ENCODE measurements around the gene TTC13. TPM values are rescaled to one million over a fixed set of nuclear protein-coding genes. Genes with fewer than 3 reads are reported as not detected.

TTC13 gene
- total RNA-seq, 1 experiment from 2014 or later, result 11.2 TPM

DNA sequence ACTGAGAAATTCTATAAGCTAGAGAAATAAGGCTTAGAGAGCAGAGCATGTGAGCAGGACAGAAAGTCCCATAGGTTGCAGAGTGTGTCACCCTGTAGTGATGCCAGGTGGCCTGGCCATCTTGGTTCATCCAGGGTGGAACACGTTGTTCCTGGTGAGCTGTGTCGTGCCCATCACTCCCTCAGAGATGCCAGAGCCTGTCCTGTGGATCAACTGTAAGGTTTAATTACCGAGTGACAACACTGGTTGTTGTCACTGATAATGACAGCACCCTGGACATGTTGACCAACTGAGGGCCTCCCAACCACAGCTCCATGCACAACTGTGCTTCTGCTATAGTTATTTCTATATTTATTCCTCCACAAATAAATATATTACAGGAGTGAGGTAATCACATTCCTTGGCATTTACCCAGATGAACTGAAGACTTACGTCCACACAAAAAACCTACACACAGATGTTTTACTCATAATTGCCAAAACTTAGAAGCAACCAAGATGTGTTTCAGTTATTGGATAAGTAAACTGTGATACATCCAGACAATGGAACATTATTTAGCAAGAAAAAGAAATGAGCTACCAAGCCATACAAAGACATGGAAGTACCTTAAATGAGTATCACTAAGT, 116.6 kb downstream of the TTC13 start:
- no peak for DNase-seq
- Histone ChIP-seq H3K4me3 (ENCODE audit: low read length) (no peak overlapping the region), H3K9ac (ENCODE audit: low read length) (no peak overlapping the region), H4K20me1 (ENCODE audit: insufficient read depth, low read depth, low read length) (peaks cover 12% of the 10 kb centered on the region; the same call in 1 of the 2 replicates), H3K27ac (ENCODE audit: low read length) (no peak overlapping the region), H2AFZ (ENCODE audit: low read length) (no peak overlapping the region), H3K9me3 (ENCODE audit: low read length) (no peaks in the 10 kb centered on the region), H3K4me1 (ENCODE audit: low read length) (no peaks in the 10 kb centered on the region), H3K27me3 (ENCODE audit: low read length) (no peaks in the 10 kb centered on the region), H3K36me3 (ENCODE audit: insufficient read depth, low read length) (no peaks in the 10 kb centered on the region), H3K4me2 (ENCODE audit: low read depth, low read length, poor library complexity, severe bottlenecking) (no peak overlapping the region), H3K9me2 (replicated peaks; ENCODE audit: insufficient read depth, low read length) (no peaks in the 10 kb centered on the region), H3K79me2 (ENCODE audit: low read length) (no peaks in the 10 kb centered on the region)

- Histone ChIP-seq H3K9ac (ENCODE audit: low read length) (no peak overlapping the region), H3K9me3 (ENCODE audit: low read length) (no peaks in the 10 kb centered on the region), H3K36me3 (ENCODE audit: insufficient read depth, low read length) (no peaks in the 10 kb centered on the region), H4K20me1 (ENCODE audit: insufficient read depth, low read depth, low read length) (peaks cover 12% of the 10 kb centered on the region; the same call in 1 of the 2 replicates), H3K27me3 (ENCODE audit: low read length) (no peaks in the 10 kb centered on the region), H3K9me2 (replicated peaks; ENCODE audit: insufficient read depth, low read length) (no peaks in the 10 kb centered on the region), H2AFZ (ENCODE audit: low read length) (no peak overlapping the region), H3K4me3 (ENCODE audit: low read length) (no peak overlapping the region), H3K27ac (ENCODE audit: low read length) (no peak overlapping the region), H3K4me1 (ENCODE audit: low read length) (no peaks in the 10 kb centered on the region), H3K79me2 (ENCODE audit: low read length) (no peaks in the 10 kb centered on the region), H3K4me2 (ENCODE audit: low read depth, low read length, poor library complexity, severe bottlenecking) (no peak overlapping the region)
- DNase-seq, result no peak
Observed at GRCh38 chr1:230861489-230861888, 117.2 kb downstream of the TTC13 start.

- Histone ChIP-seq H3K4me3 (ENCODE audit: low read length) (no peak overlapping the region), H3K4me2 (ENCODE audit: low read depth, low read length, poor library complexity, severe bottlenecking) (no peak overlapping the region), H3K9me3 (ENCODE audit: low read length) (no peaks in the 10 kb centered on the region), H2AFZ (ENCODE audit: low read length) (no peak overlapping the region), H3K9ac (ENCODE audit: low read length) (no peak overlapping the region), H3K27ac (ENCODE audit: low read length) (no peak overlapping the region), H3K4me1 (ENCODE audit: low read length) (no peaks in the 10 kb centered on the region), H3K9me2 (replicated peaks; ENCODE audit: insufficient read depth, low read length) (no peaks in the 10 kb centered on the region), H3K79me2 (ENCODE audit: low read length) (no peaks in the 10 kb centered on the region), H3K27me3 (ENCODE audit: low read length) (no peaks in the 10 kb centered on the region), H3K36me3 (ENCODE audit: insufficient read depth, low read length) (no peaks in the 10 kb centered on the region), H4K20me1 (ENCODE audit: insufficient read depth, low read depth, low read length) (peaks cover 12% of the 10 kb centered on the region; the same call in 1 of the 2 replicates)
- DNase-seq, result peak; percentile 49
Observed at GRCh38 chr1:230860617-230861384, 117.9 kb downstream of the TTC13 start.

DNA sequence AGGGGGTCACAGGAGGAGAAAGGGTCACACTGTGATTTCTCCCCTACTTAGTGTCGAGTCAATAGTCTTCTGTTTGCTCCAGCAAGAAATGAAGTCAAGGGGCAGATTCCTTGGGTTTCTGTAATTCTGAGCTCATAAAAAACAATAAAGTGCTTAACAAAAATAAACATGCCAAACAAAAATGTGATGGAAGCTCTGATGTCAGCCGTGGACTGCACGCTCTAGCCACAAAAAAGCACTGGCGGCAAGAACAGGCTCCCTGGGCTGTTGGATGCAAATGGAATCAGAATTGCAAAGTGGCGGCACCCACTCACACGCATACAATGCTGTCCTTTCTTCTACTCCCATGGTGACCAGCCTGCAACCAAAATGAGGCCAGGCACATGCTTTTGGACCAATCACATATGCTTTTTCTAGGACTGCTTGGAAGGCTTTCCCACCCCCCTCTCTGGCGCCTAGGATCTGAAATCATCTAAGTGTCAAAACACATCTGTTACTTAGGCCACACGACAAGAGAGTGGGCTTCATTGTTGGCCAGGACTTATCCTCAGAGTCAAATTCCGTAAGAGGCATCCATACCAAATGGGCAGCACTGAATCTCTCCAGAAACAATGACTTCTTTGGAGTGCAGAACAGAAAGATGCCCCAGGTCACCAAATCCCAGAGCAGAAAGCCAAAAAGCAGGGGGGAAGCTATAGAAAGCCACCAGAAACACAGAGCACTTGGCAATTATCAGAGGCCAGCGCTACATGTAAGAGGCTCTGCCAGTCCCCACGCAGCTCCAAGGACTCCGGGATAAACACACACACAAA, 119.5 kb downstream of the TTC13 start:
- Histone ChIP-seq H3K4me3 (ENCODE audit: low read length) (no peak overlapping the region), H2AFZ (ENCODE audit: low read length) (no peak overlapping the region), H4K20me1 (ENCODE audit: insufficient read depth, low read depth, low read length) (0 out of 2 replicates have a peak, but pooled peaks cover 4% of the 10 kb centered on the region), H3K9ac (ENCODE audit: low read length) (no peak overlapping the region), H3K4me1 (ENCODE audit: low read length) (no peaks in the 10 kb centered on the region), H3K9me2 (replicated peaks; ENCODE audit: insufficient read depth, low read length) (no peaks in the 10 kb centered on the region), H3K27me3 (ENCODE audit: low read length) (no peaks in the 10 kb centered on the region), H3K4me2 (ENCODE audit: low read depth, low read length, poor library complexity, severe bottlenecking) (no peak overlapping the region), H3K9me3 (ENCODE audit: low read length) (no peaks in the 10 kb centered on the region), H3K36me3 (ENCODE audit: insufficient read depth, low read length) (no peaks in the 10 kb centered on the region), H3K27ac (ENCODE audit: low read length) (no peak overlapping the region), H3K79me2 (ENCODE audit: low read length) (no peaks in the 10 kb centered on the region)
- no peak for DNase-seq

DNA sequence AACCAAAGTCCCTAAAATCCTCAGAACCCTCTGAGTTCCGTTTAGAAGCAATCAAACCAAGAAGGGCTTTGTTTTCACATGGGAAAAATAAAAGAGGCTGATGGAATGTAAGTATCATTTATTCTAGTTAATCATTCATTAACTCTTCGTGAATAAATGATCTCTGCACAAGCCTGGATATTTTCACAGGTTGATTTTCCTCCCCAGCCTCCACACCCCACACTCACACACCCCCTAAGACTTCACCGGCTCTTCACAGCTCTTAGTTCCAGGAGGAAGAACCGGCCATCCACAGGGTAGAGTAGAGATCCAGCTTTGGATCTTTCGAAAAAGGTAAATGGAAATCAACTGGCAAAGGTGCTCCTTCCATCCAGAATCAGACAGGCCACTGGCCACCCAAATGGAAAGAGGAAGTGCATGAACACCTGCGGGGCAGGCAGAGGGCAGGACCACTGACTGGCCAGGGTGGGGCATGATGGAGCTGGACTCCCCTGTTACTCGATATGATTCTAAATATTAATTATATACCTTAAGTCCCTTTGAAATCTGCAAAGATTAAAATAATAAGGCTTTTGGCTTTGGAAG, 120.3 kb downstream of the TTC13 start:
- Histone ChIP-seq H2AFZ (ENCODE audit: low read length) (no peak overlapping the region), H3K36me3 (ENCODE audit: insufficient read depth, low read length) (no peaks in the 10 kb centered on the region), H3K9me3 (ENCODE audit: low read length) (no peaks in the 10 kb centered on the region), H3K4me3 (ENCODE audit: low read length) (no peak overlapping the region), H4K20me1 (ENCODE audit: insufficient read depth, low read depth, low read length) (0 out of 2 replicates have a peak, but pooled peaks cover 4% of the 10 kb centered on the region), H3K27ac (ENCODE audit: low read length) (no peak overlapping the region), H3K27me3 (ENCODE audit: low read length) (no peaks in the 10 kb centered on the region), H3K4me1 (ENCODE audit: low read length) (no peaks in the 10 kb centered on the region), H3K9me2 (replicated peaks; ENCODE audit: insufficient read depth, low read length) (no peaks in the 10 kb centered on the region), H3K4me2 (ENCODE audit: low read depth, low read length, poor library complexity, severe bottlenecking) (no peak overlapping the region), H3K9ac (ENCODE audit: low read length) (no peak overlapping the region), H3K79me2 (ENCODE audit: low read length) (no peaks in the 10 kb centered on the region)
- no peak for DNase-seq

- Histone ChIP-seq H4K20me1 (ENCODE audit: insufficient read depth, low read depth, low read length) (0 out of 2 replicates have a peak, but pooled peaks cover 4% of the 10 kb centered on the region), H3K79me2 (ENCODE audit: low read length) (no peaks in the 10 kb centered on the region), H3K27ac (ENCODE audit: low read length) (no peak overlapping the region), H3K9me2 (replicated peaks; ENCODE audit: insufficient read depth, low read length) (no peaks in the 10 kb centered on the region), H3K27me3 (ENCODE audit: low read length) (no peaks in the 10 kb centered on the region), H3K9ac (ENCODE audit: low read length) (no peak overlapping the region), H3K9me3 (ENCODE audit: low read length) (no peaks in the 10 kb centered on the region), H2AFZ (ENCODE audit: low read length) (no peak overlapping the region), H3K36me3 (ENCODE audit: insufficient read depth, low read length) (no peaks in the 10 kb centered on the region), H3K4me2 (ENCODE audit: low read depth, low read length, poor library complexity, severe bottlenecking) (no peak overlapping the region), H3K4me1 (ENCODE audit: low read length) (no peaks in the 10 kb centered on the region), H3K4me3 (ENCODE audit: low read length) (no peak overlapping the region)
- no peak for DNase-seq
Observed at GRCh38 chr1:230857822-230858221, 120.8 kb downstream of the TTC13 start.

DNA sequence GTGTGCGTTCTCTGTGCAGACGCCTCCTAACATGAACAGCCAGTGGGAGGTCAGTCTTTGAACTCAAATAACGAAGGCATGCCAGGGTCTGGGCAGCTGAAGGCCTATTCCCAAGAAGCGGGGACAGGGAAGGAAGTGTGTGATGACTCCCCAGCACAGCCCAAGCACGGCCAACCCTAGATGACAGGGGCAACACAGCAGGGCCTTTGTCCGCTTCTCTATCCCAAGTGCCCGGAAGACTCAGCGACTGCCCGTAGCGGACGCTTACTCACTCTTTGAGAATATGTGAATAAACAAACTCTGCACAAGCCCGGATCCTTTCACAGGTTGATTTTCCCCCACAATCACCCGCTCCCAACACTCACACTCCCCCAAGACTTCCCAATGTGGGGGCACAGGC, 121.6 kb downstream of the TTC13 start:
- no peaks in the 10 kb centered on the region for H3K4me1 ChIP-seq (ENCODE audit: low read length)
- no peak overlapping the region for H3K27ac ChIP-seq (ENCODE audit: low read length)
- no peaks in the 10 kb centered on the region for H3K9me3 ChIP-seq (ENCODE audit: low read length)
- H2AFZ ChIP-seq (ENCODE audit: low read length), result no peak overlapping the region
- no peaks in the 10 kb centered on the region for H3K9me2 ChIP-seq (replicated peaks; ENCODE audit: insufficient read depth, low read length)
- no peaks in the 10 kb centered on the region for H3K79me2 ChIP-seq (ENCODE audit: low read length)
- no peak overlapping the region for H3K4me2 ChIP-seq (ENCODE audit: low read depth, low read length, poor library complexity, severe bottlenecking)
- no peak overlapping the region for H3K4me3 ChIP-seq (ENCODE audit: low read length)
- no peak for DNase-seq
- H3K27me3 ChIP-seq (ENCODE audit: low read length), result no peaks in the 10 kb centered on the region
- H4K20me1 ChIP-seq (ENCODE audit: insufficient read depth, low read depth, low read length), result 0 out of 2 replicates have a peak, but pooled peaks cover 4% of the 10 kb centered on the region
- no peak overlapping the region for H3K9ac ChIP-seq (ENCODE audit: low read length)
- no peaks in the 10 kb centered on the region for H3K36me3 ChIP-seq (ENCODE audit: insufficient read depth, low read length)

Measured in Karpas-422 (cell line).